GM12878 (cell line): Measurements from ENCODE around the gene DIAPH3. TPM values are rescaled to one million over a fixed set of nuclear protein-coding genes. Genes with fewer than 3 reads are reported as not detected.

ENCODE experiments used
- ATAC-seq: fragments of 200-7000 bp; cut with Tn5 transposase; 3 replicates; pipeline ENCODE4 v1.9.1; 2020; ENCODE audit warnings: mild to moderate bottlenecking, moderate library complexity
- BruUV-seq: library from RNA; stranded (reverse); fragments of 400-500 nt; replicated peaks from 2 replicates; lab custom pipeline; 2021; lab: Mats Ljungman, UMichigan
- CTCF ChIA-PET: fragments of 300-600 bp; sonication (Branson Sonifier 250); formaldehyde crosslinking; extraction: SDS; loops from one replicate; lab custom pipeline; 2021; ENCODE audit warnings: inconsistent platforms; lab: Yijun Ruan, JAX
- POLR2A ChIA-PET: fragments of 350-600 bp; formaldehyde crosslinking; extraction: SDS; loops from one replicate; lab custom pipeline; 2021; ENCODE audit warnings: inconsistent platforms; lab: Charles Lee
- RAD21 ChIA-PET: fragments of 300-600 bp; sonication (Branson Sonifier 250); formaldehyde crosslinking; loops from one replicate; lab custom pipeline; 2023; ENCODE audit warnings: antibody characterized with exemption; ENCODE audit not compliant: unreplicated experiment; lab: Charles Lee
- SMC1A ChIA-PET: fragments of 300-600 bp; sonication (Branson Sonifier 250); formaldehyde crosslinking; loops from one replicate; lab custom pipeline; 2023; ENCODE audit not compliant: unreplicated experiment, uncharacterized antibody; lab: Charles Lee
- DNase-seq: peaks from one replicate; pipeline ENCODE4 v3.0.0-alpha.2; 2011; ENCODE audit warnings: low read depth, low spot score
- FAIRE-seq: peaks from 3 replicates; lab custom pipeline; 2011; peaks lifted over from hg19 to GRCh38; lab: Jason Lieb, UNC
- H2AFZ ChIP-seq: 2 replicates; pipeline ENCODE4 v1.6.0; 2011; ENCODE audit warnings: low read depth, low read length, control low read depth; ENCODE audit not compliant: control insufficient read depth
- H3K27ac ChIP-seq: 2 replicates; pipeline ENCODE4 v1.5.1; 2011; ENCODE audit warnings: control low read depth; ENCODE audit not compliant: control insufficient read depth, insufficient read depth
- H3K27me3 ChIP-seq, 2 experiments: replicated peaks in 1 of 2; 2 replicates each; pipeline versions ENCODE4 v1.6.0 to v1.6.1; 2011; ENCODE audit warnings: low read length in 1 of 2; ENCODE audit not compliant: control insufficient read depth in 2 of 2, insufficient read depth in 2 of 2
- H3K36me3 ChIP-seq, 2 experiments: 2 replicates each; pipeline ENCODE4 v1.5.1; 2011; ENCODE audit warnings: low read length in 1 of 2; ENCODE audit not compliant: control insufficient read depth in 2 of 2, insufficient read depth in 2 of 2
- H3K4me1 ChIP-seq: 2 replicates; pipeline ENCODE4 v1.6.1; 2011; ENCODE audit warnings: mild to moderate bottlenecking, low read length, moderate library complexity, mixed read lengths; ENCODE audit not compliant: control insufficient read depth, insufficient read depth
- H3K4me2 ChIP-seq: 2 replicates; pipeline ENCODE4 v1.6.0; 2011; ENCODE audit warnings: control low read depth; ENCODE audit not compliant: control insufficient read depth, insufficient read depth
- H3K4me3 ChIP-seq: fragments of 200-600 bp; sonication (generic); 2 replicates; pipeline ENCODE4 v1.5.1; 2016
- H3K79me2 ChIP-seq: 2 replicates; pipeline ENCODE4 v1.6.0; 2011; ENCODE audit warnings: low read length; ENCODE audit not compliant: control insufficient read depth, insufficient read depth
- H3K9ac ChIP-seq: 2 replicates; pipeline ENCODE4 v1.8.0; 2011; ENCODE audit warnings: low read length, control low read depth, mixed read lengths; ENCODE audit not compliant: control insufficient read depth, insufficient read depth
- H3K9me3 ChIP-seq: replicated peaks from 3 replicates; pipeline ENCODE4 v1.5.1; 2011; ENCODE audit warnings: mild to moderate bottlenecking, low read length; ENCODE audit not compliant: control insufficient read depth, insufficient read depth
- H4K20me1 ChIP-seq: 2 replicates; pipeline ENCODE4 v1.6.0; 2011; ENCODE audit not compliant: control insufficient read depth, insufficient read depth
- BCL3 ChIP-seq: IDR thresholded peaks from 2 replicates; pipeline ENCODE4 v1.6.1; 2011; ENCODE audit warnings: borderline replicate concordance, low read depth, mild to moderate bottlenecking, moderate library complexity, low read length; ENCODE audit not compliant: insufficient read depth, poor library complexity, severe bottlenecking
- BHLHE40 ChIP-seq, 2 experiments: fragments of 450-650 bp in 1 of 2; IDR thresholded peaks; 2 replicates each; pipeline ENCODE4 v1.6.1; 2011 to 2017; ENCODE audit warnings: low read depth in 2 of 2, borderline replicate concordance in 1 of 2, improper control_type of control experiment in 1 of 2, low read length in 1 of 2, mild to moderate bottlenecking in 1 of 2
- CBFB ChIP-seq: IDR thresholded peaks from 2 replicates; pipeline ENCODE4 v1.6.1; 2016; ENCODE audit warnings: antibody characterized with exemption, low read depth
- CEBPZ ChIP-seq: fragments of 150-350 bp; IDR thresholded peaks from 2 replicates; pipeline ENCODE4 v1.6.1; 2016; ENCODE audit warnings: low read depth, low read length
- CUX1 ChIP-seq: IDR thresholded peaks from 2 replicates; pipeline ENCODE4 v1.6.1; 2012; ENCODE audit warnings: improper control_type of control experiment, low read depth, low read length; ENCODE audit not compliant: insufficient replicate concordance
- FOXM1 ChIP-seq: IDR thresholded peaks from 2 replicates; pipeline ENCODE4 v1.6.1; 2012; ENCODE audit warnings: low read depth, mild to moderate bottlenecking, inconsistent platforms, low read length, moderate library complexity
- GATAD2B ChIP-seq: fragments of 450-650 bp; conservative IDR thresholded peaks from 2 replicates; pipeline ENCODE4 v1.6.1; 2017; ENCODE audit warnings: low read depth, mild to moderate bottlenecking, moderate library complexity
- MEF2A ChIP-seq: IDR thresholded peaks from 2 replicates; pipeline ENCODE4 v1.6.1; 2011; ENCODE audit warnings: low read depth, mild to moderate bottlenecking, low read length, moderate library complexity; ENCODE audit not compliant: insufficient read depth
- NR2C1 ChIP-seq: fragments of 450-650 bp; IDR thresholded peaks from 2 replicates; pipeline ENCODE4 v1.6.1; 2017; ENCODE audit warnings: antibody characterized with exemption, mild to moderate bottlenecking, moderate library complexity
- NR2F1 ChIP-seq: fragments of 450-650 bp; conservative IDR thresholded peaks from 2 replicates; pipeline ENCODE4 v1.6.1; 2017; ENCODE audit warnings: mild to moderate bottlenecking
- POLR2AphosphoS5 ChIP-seq: IDR thresholded peaks from 2 replicates; pipeline ENCODE4 v1.6.1; 2011; ENCODE audit warnings: mild to moderate bottlenecking, low read length, inconsistent platforms
- RB1 ChIP-seq: fragments of 450-650 bp; formaldehyde crosslinking; IDR thresholded peaks from 2 replicates; pipeline ENCODE4 v1.6.1; 2017; ENCODE audit warnings: mild to moderate bottlenecking, borderline replicate concordance
- RFX5 ChIP-seq: IDR thresholded peaks from 2 replicates; pipeline ENCODE4 v1.6.1; 2011; ENCODE audit warnings: low read depth, low read length, improper control_type of control experiment
- YY1 ChIP-seq: IDR thresholded peaks from 2 replicates; pipeline ENCODE4 v1.6.1; 2011; ENCODE audit warnings: low read depth, mild to moderate bottlenecking, low read length
- ZBED1 ChIP-seq: IDR thresholded peaks from 2 replicates; pipeline ENCODE4 v1.6.1; 2016; ENCODE audit warnings: borderline replicate concordance
- ZNF384 ChIP-seq: IDR thresholded peaks from 2 replicates; pipeline ENCODE4 v1.6.1; 2012; ENCODE audit warnings: low read depth, mild to moderate bottlenecking, low read length, improper control_type of control experiment, borderline replicate concordance
- WGBS: methylation state at CpG from one replicate; pipeline ENCODE4 v1.1.6; 2016; ENCODE audit warnings: low lambda C conversion rate; ENCODE audit not compliant: insufficient replicate concordance, insufficient coverage; ENCODE audit errors: missing lambda C conversion rate; 5-methylcytosine and 5-hydroxymethylcytosine counted together
- in situ Hi-C: fragments of 300-500 bp; cut with MboI; formaldehyde crosslinking; loops from 9 replicates; pipeline ENCODE4 v1.14.3; 2018; ENCODE audit warnings: mixed read lengths
- intact Hi-C: fragments of 100-400 bp; cut with micrococcal nuclease; formaldehyde crosslinking; loops from one replicate; pipeline ENCODE4 v1.14.2; 2022; ENCODE audit not compliant: unreplicated experiment
- polyA plus RNA-seq, 11 experiments: library from polyadenylated mRNA; depleted of rRNA in 4 of 11; unstranded in 6 of 11; stranded (reverse) in 5 of 11; fragments of >200 nt; fragmentation: Nextera tagmentation in 4 of 11; fragmentation: Illumina TruSeq in 1 of 11; extraction: Ambion mirVana in 4 of 11; extraction: Trizol in 1 of 11; gene quantifications; 1 replicate in 1 of 11; 2 replicates in 10 of 11; pipeline versions ENCODE4 v1.2.1 to v1.2.3, GENCODE V29; 2011 to 2016; ENCODE audit warnings: inconsistent platforms in 2 of 11, missing spikeins in 2 of 11, low read depth in 1 of 11
- total RNA-seq, 4 experiments: library from RNA; depleted of rRNA in 3 of 4; stranded (reverse); fragments of >200 nt in 3 of 4; fragmentation: Illumina TruSeq in 1 of 4; extraction: Trizol in 1 of 4; gene quantifications; 2 replicates each; pipeline versions ENCODE4 v1.2.1 to v1.2.3, GENCODE V29; 2013 to 2021

The DIAPH3 gene
- total and polyA plus RNA-seq, 10 of the 15 experiments (the other 5 are each of a cell fraction or from before 2014, with no cell fraction given), result 10.1 to 25.2 (median 15.4) TPM

GRCh38 chr13:59664586-59664985, 499.1 kb downstream of the DIAPH3 start:
- ChIA-PET CTCF (interaction anchor here (1.2 kb wide), 1 partner anchor 17 kb away, joined by 5 read pairs; no protein-coding TSS in a partner anchor), POLR2A (no interaction called here), SMC1A (no interaction called here), RAD21 (no interaction called here)
- Histone ChIP-seq H3K27me3 (no peaks in the 10 kb centered on the region), H3K9ac (no peak overlapping the region), H3K27ac (no peak overlapping the region), H3K4me1 (peaks cover 3% of the 10 kb centered on the region; the same call in 1 of the 2 replicates), H3K9me3 (no peaks in the 10 kb centered on the region), H2AFZ (no peak overlapping the region), H3K4me2 (no peak overlapping the region), H4K20me1 (no peaks in the 10 kb centered on the region), H3K79me2 (no peaks in the 10 kb centered on the region), H3K4me3 (no peak overlapping the region), H3K36me3 (no peaks in the 10 kb centered on the region; a peak in 1 of 4 replicates)
- DNase-seq (no peak), FAIRE-seq (no peak), ATAC-seq (no peak)
- intact Hi-C loops, result no loop called here
- in situ Hi-C loops, result no loop called here
- BruUV-seq, result no TSS peak
- 88% methylated on average over 7 of the region's 8 CpGs for WGBS
- no peak for TF ChIP-seq NR2C1
- TF ChIP-seq CUX1, result no peak
- TF ChIP-seq YY1, result no peak
- TF ChIP-seq RFX5, result no peak
- no peak for TF ChIP-seq ZBED1
- TF ChIP-seq CBFB, result no peak
- TF ChIP-seq GATAD2B, result no peak
- TF ChIP-seq BHLHE40 (IDR thresholded peaks at IDR 0.05; ENCODE audit: borderline replicate concordance in 1 of 2, low read depth in 2 of 2, low read length in 1 of 2), result no peak
- TF ChIP-seq POLR2AphosphoS5, result no peak
- TF ChIP-seq ZNF384, result no peak
- no peak for TF ChIP-seq NR2F1
- no peak for TF ChIP-seq BCL3
- no peak for TF ChIP-seq CEBPZ
- TF ChIP-seq RB1, result no peak
- TF ChIP-seq FOXM1, result no peak
- TF ChIP-seq MEF2A, result no peak
